Ascending aorta (tissue), 2 donors: ENCODE results near the gene INTS6L. TPM values are rescaled to one million over a fixed set of nuclear protein-coding genes. Genes with fewer than 3 reads are reported as not detected.
A peak's percentile ranks its signal among the peaks of the same experiment; 100 is the strongest.

Experiments
- DNase-seq, 2 donors: peaks; one replicate each; pipeline ENCODE4 v3.0.0-alpha.2; 2019; ENCODE audit warnings: low spot score in 2 of 2
- H3K27ac ChIP-seq, 2 donors: fragments of 200-600 bp; sonication (generic); one replicate each; pipeline ENCODE4 v1.5.1; 2016 to 2017; ENCODE audit warnings: mild to moderate bottlenecking in 1 of 2
- H3K27me3 ChIP-seq: fragments of 200-600 bp; sonication (generic); one replicate; pipeline ENCODE4 v1.5.1; 2017
- H3K36me3 ChIP-seq, 2 donors: fragments of 200-600 bp; sonication (generic); one replicate each; pipeline ENCODE4 v1.5.1; 2016
- H3K4me1 ChIP-seq, 2 donors: fragments of 200-600 bp; sonication (generic); one replicate each; pipeline ENCODE4 v1.5.1; 2016 to 2017; ENCODE audit warnings: mild to moderate bottlenecking in 1 of 2
- H3K4me3 ChIP-seq, 2 donors: fragments of 200-600 bp; sonication (generic); one replicate each; pipeline ENCODE4 v1.5.1; 2016 to 2017; ENCODE audit warnings: mild to moderate bottlenecking in 1 of 2
- H3K9me3 ChIP-seq, 2 donors: fragments of 200-600 bp; sonication (generic); one replicate each; pipeline ENCODE4 v1.5.1; 2016
- CTCF ChIP-seq, 3 experiments: fragments of 200-600 bp in 2 of 3; fragments of 450-650 bp in 1 of 3; sonication (generic) in 2 of 3; IDR thresholded peaks; one replicate each; pipeline ENCODE4 v1.5.1; 2016 to 2019; ENCODE audit warnings: antibody characterized with exemption in 3 of 3, mild to moderate bottlenecking in 1 of 3, moderate library complexity in 1 of 3
- intact Hi-C: fragments of 100-400 bp; cut with DNase I; formaldehyde crosslinking; loops from one replicate; pipeline ENCODE4 v1.15.1; 2023
- total RNA-seq: library from RNA; depleted of rRNA; stranded (reverse); fragments of >200 nt; gene quantifications from one replicate; pipeline ENCODE4 v1.1.0, GENCODE V29; 2016

INTS6L gene
- total RNA-seq, 1 donor from 2014 or later: 11.9 TPM

GRCh38 chrX:135484641-135485289 lies 35.7 kb upstream of the INTS6L start:
- intact Hi-C loops: loop anchor here (2.0 kb wide), 1 partner anchor 88 kb away; no protein-coding TSS in a partner anchor
- peak; percentile 32 to 57 (median 44) for TF ChIP-seq CTCF (IDR thresholded peaks at IDR 0.05)
- Histone ChIP-seq H3K36me3 (no peaks in the 10 kb centered on the region), H3K9me3 (no peaks in the 10 kb centered on the region), H3K27ac (no peak overlapping the region), H3K4me1 (no peaks in the 10 kb centered on the region), H3K27me3 (no peaks in the 10 kb centered on the region), H3K4me3 (no peak overlapping the region)
- no peak for DNase-seq

GRCh38 chrX:135489542-135489941 lies 30.9 kb upstream of the INTS6L start:
- DNase-seq: no peak
- Histone ChIP-seq H3K9me3 (no peaks in the 10 kb centered on the region), H3K27ac (no peak overlapping the region), H3K27me3 (no peaks in the 10 kb centered on the region), H3K4me3 (no peak overlapping the region), H3K36me3 (no peaks in the 10 kb centered on the region), H3K4me1 (no peaks in the 10 kb centered on the region)
- no peak for TF ChIP-seq CTCF (IDR thresholded peaks at IDR 0.05)
- intact Hi-C loops: no loop called here

DNA sequence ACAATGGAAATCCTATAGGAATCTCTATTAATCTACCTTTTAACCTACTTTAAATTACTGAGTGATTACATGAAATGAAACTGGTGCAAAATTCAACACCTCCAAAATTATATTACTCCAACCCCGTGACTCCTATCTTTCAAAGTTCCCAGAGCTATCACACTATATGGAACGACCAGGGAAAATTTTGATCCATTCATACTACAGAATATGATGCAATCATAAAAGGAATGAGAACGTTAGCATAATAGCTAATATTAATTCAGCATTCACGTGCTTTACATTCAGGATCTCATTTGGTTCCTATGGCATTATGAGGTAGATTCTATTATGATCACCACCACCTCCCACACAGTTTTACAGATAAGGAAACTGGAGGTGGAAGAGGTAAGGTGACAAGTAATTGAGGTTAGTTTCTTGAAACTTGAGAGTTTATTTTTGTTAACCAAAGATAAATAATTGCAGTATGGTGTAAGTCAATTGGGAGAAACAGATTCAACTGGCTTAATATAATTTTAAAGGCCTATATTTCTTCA lies 29.4 kb upstream of the INTS6L start:
- intact Hi-C loops: no loop called here
- no peaks in the 10 kb centered on the region for H3K4me1 ChIP-seq
- DNase-seq: no peak
- no peak overlapping the region for H3K27ac ChIP-seq
- no peaks in the 10 kb centered on the region for H3K36me3 ChIP-seq
- H3K27me3 ChIP-seq: no peaks in the 10 kb centered on the region
- H3K9me3 ChIP-seq: no peaks in the 10 kb centered on the region
- no peak for TF ChIP-seq CTCF (IDR thresholded peaks at IDR 0.05)
- H3K4me3 ChIP-seq: no peak overlapping the region

DNA sequence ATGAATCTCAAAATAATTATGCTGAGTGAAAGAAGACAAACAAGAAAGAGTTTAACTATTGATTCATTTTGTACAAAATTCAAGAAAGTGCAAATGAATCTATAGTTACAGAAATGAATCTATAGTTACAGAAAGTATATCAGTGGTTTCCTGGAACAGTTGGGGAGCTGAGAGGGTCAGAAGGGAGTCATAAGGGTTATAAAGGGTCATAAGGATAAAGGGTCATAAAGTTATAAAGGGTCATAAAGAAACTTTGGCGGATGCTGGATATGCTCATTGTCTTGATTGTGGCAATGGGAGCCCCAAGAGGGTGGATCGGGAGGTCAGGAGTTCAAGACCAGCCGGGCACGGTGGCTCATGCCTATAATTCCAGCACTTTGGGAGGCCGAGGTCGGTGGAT lies 26.0 kb upstream of the INTS6L start:
- TF ChIP-seq CTCF (IDR thresholded peaks at IDR 0.05): no peak
- no peaks in the 10 kb centered on the region for H3K36me3 ChIP-seq
- DNase-seq: no peak
- no peak overlapping the region for H3K4me3 ChIP-seq
- H3K27ac ChIP-seq: no peak overlapping the region
- no peaks in the 10 kb centered on the region for H3K4me1 ChIP-seq
- H3K27me3 ChIP-seq: no peaks in the 10 kb centered on the region
- intact Hi-C loops: no loop called here
- H3K9me3 ChIP-seq: no peaks in the 10 kb centered on the region

- no peaks in the 10 kb centered on the region for H3K36me3 ChIP-seq
- no peaks in the 10 kb centered on the region for H3K4me1 ChIP-seq
- intact Hi-C loops: no loop called here
- no peak for DNase-seq
- H3K27ac ChIP-seq: no peak overlapping the region
- no peaks in the 10 kb centered on the region for H3K27me3 ChIP-seq
- TF ChIP-seq CTCF (IDR thresholded peaks at IDR 0.05): no peak
- H3K4me3 ChIP-seq: no peak overlapping the region
- no peaks in the 10 kb centered on the region for H3K9me3 ChIP-seq
Measured at GRCh38 chrX:135497736-135498135, 22.7 kb upstream of the INTS6L start.
